GM12873 (cell line): ENCODE results near the gene AUTS2.

Experiments used
- TF ChIP-seq, protein P1 (sequence below): IDR thresholded peaks from 2 replicates; pipeline ENCODE4 v1.5.1; 2012; ENCODE audit warnings: low read depth, mild to moderate bottlenecking, moderate library complexity, low read length, control low read depth; ENCODE audit not compliant: insufficient read depth; ENCODE audit errors: missing control alignments

AUTS2 gene

GRCh38 chr7:70529436-70529835, 931.2 kb downstream of the AUTS2 start:
- TF ChIP-seq, protein P1, sequence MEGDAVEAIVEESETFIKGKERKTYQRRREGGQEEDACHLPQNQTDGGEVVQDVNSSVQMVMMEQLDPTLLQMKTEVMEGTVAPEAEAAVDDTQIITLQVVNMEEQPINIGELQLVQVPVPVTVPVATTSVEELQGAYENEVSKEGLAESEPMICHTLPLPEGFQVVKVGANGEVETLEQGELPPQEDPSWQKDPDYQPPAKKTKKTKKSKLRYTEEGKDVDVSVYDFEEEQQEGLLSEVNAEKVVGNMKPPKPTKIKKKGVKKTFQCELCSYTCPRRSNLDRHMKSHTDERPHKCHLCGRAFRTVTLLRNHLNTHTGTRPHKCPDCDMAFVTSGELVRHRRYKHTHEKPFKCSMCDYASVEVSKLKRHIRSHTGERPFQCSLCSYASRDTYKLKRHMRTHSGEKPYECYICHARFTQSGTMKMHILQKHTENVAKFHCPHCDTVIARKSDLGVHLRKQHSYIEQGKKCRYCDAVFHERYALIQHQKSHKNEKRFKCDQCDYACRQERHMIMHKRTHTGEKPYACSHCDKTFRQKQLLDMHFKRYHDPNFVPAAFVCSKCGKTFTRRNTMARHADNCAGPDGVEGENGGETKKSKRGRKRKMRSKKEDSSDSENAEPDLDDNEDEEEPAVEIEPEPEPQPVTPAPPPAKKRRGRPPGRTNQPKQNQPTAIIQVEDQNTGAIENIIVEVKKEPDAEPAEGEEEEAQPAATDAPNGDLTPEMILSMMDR: no peak

DNA sequence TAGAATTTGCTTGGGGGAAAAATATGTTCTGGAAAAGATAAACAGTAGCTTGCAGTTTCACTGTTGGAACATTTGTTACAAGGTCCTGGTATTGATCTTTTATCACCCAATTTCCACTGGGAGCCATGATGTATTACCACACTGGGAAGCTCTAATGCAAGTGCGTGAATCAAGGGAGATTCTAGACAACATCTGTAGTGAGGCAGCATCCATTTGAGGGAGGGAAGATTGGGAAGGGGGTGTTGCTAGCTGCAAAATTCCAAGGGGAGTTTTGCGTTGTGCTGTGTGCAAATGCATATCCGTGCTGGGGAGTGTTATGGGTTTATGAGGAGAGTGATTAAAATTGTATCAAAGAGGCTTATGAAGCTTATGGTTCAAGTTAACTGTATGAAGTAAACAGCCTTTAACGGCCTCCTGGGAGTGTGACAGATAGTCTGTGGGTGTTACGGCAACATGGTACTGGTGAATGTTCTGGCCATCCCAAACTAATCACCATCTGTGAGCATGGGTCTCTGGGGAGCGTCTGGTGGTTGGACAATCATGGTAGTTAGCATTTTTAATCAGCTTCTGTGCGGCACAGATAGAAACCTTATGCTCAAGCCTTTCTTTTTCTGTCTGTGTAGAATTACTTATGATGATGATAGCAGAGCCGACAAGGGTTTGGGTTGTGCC, 931.8 kb downstream of the AUTS2 start:
- TF ChIP-seq, protein P1: no peak

- TF ChIP-seq, protein P1: no peak
Measured at GRCh38 chr7:70533614-70534013, 935.3 kb downstream of the AUTS2 start.

DNA sequence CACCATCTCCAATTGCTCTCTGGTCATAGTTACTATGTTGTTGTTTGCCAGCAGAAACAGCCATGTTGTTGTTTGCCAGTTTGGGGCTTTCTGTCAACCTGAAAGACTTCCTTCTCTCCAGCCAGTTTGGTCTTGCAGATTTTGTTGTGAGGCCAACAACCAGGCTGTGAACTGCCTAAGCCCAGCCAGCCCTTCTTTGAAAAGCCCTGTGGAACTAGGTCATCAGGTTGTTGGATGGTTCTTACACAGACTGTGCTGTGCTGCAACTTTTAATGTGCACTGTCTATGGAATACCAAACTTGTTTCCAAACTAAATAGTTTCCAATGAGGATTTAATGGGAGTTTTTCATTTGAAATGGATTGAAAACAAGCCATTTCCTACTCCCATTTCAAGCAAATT, 940.9 kb downstream of the AUTS2 start:
- TF ChIP-seq, protein P1: no peak

DNA sequence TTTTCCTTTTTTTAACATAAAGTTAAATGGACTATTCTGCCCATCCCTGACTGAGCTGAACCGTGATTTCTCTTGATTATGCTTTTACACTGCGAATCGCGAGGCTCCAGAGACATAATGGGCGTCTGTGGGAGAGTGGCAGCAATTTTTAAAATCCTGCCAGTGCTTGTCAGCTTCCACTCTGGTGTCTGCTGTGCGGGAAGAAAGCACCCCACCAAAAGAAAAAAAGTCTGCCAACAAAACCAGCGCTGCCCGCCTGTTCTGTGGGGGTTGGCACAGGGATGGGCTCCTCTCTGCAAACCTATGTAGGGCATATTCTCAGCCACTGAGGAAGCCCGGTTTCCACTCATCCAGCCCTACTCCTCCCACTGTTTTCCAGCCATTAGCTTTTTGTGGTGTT, 941.3 kb downstream of the AUTS2 start:
- TF ChIP-seq, protein P1: no peak

- TF ChIP-seq, protein P1: no peak
Measured at GRCh38 chr7:70540641-70541040, 942.4 kb downstream of the AUTS2 start.

DNA sequence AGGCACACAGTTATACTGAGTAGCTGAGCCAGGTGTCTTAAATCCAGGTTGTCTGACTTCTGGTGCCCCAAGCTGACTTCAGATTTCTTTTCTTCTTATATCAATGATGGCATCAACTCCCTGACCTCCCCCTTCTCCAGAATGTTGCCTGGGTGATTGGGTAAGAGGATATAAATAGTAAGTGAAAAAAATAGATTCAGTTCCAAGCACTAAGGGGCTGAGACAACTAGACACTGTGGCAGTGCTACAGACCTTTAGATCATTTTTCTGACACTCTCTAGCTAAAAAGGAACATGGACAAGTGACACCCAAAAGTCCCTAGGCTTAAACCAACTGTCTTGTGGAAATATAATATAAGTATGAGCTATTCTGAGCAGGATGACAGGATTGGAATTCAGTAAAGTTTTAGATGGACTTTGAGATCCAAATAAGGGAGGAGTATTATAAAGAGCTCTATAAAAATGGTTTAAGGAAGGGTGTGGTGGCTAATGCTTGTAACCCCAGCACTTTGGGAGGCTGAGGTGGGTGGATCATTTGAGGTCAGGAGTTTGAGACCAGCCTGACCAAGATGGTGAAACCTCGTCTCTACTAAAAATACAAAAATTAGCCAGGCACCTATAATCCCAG, 944.6 kb downstream of the AUTS2 start:
- TF ChIP-seq, protein P1: no peak
